H1 (cell line): ENCODE results near the gene CCDC15. TPM values are rescaled to one million over a fixed set of nuclear protein-coding genes. Genes with fewer than 3 reads are reported as not detected.

ENCODE experiments used
- JUND ChIP-seq: IDR thresholded peaks from 2 replicates; pipeline ENCODE4 v1.6.1; 2011; ENCODE audit warnings: mild to moderate bottlenecking, improper control_type of control experiment, low read length
- polyA plus RNA-seq, 7 experiments: library from polyadenylated mRNA; depleted of rRNA in 3 of 7; stranded (reverse) in 5 of 7; unstranded in 2 of 7; fragments of >200 nt in 5 of 7; fragments of 200-250 nt in 2 of 7; gene quantifications; 1 replicate in 5 of 7; 2 replicates in 1 of 7; 4 replicates in 1 of 7; pipeline versions ENCODE4 v1.2.1 to v1.2.3, GENCODE V29; 2011 to 2013; ENCODE audit warnings: missing spikeins in 2 of 7, mixed read lengths in 2 of 7
- total RNA-seq: library from RNA; stranded (reverse); fragmentation: NEBNext Ultra II Directional; extraction: Animal tissue kit (Norgen Biotek cat#: 25700); gene quantifications from 2 replicates; pipeline ENCODE4 v1.2.1, GENCODE V29; 2021
- TF ChIP-seq, protein P1 (sequence below): fragments of 300-600 bp; sonication (generic); IDR thresholded peaks from 2 replicates; pipeline ENCODE4 v1.7.1; 2012; ENCODE audit warnings: low read length, moderate library complexity, mild to moderate bottlenecking, inconsistent platforms; ENCODE audit not compliant: insufficient replicate concordance

Gene CCDC15
- total and polyA plus RNA-seq, 2 of the 8 experiments (the other 6 are each of a cell fraction or from before 2014, with no cell fraction given) = 1.5 to 3.1 TPM

DNA sequence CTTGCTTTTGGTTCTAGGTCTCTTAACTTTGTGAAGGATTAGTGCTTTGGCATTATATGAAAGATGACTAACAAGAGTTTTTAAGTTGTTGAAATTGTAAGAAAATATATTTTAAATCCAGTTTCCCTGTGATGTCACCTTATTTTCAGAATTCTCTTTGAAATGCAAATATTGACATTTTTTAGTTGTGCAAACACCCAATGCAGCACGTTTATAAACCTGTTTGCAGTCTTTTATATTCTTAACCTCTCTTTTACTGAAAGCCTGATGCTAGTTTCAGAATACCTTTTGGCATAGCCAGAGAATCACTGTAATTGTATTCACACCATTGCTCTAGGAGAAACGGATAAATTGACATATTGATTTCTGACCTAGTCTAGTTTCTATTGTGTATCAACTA is 66.3 kb downstream of the CCDC15 start (continued):
- TF ChIP-seq, protein P1, sequence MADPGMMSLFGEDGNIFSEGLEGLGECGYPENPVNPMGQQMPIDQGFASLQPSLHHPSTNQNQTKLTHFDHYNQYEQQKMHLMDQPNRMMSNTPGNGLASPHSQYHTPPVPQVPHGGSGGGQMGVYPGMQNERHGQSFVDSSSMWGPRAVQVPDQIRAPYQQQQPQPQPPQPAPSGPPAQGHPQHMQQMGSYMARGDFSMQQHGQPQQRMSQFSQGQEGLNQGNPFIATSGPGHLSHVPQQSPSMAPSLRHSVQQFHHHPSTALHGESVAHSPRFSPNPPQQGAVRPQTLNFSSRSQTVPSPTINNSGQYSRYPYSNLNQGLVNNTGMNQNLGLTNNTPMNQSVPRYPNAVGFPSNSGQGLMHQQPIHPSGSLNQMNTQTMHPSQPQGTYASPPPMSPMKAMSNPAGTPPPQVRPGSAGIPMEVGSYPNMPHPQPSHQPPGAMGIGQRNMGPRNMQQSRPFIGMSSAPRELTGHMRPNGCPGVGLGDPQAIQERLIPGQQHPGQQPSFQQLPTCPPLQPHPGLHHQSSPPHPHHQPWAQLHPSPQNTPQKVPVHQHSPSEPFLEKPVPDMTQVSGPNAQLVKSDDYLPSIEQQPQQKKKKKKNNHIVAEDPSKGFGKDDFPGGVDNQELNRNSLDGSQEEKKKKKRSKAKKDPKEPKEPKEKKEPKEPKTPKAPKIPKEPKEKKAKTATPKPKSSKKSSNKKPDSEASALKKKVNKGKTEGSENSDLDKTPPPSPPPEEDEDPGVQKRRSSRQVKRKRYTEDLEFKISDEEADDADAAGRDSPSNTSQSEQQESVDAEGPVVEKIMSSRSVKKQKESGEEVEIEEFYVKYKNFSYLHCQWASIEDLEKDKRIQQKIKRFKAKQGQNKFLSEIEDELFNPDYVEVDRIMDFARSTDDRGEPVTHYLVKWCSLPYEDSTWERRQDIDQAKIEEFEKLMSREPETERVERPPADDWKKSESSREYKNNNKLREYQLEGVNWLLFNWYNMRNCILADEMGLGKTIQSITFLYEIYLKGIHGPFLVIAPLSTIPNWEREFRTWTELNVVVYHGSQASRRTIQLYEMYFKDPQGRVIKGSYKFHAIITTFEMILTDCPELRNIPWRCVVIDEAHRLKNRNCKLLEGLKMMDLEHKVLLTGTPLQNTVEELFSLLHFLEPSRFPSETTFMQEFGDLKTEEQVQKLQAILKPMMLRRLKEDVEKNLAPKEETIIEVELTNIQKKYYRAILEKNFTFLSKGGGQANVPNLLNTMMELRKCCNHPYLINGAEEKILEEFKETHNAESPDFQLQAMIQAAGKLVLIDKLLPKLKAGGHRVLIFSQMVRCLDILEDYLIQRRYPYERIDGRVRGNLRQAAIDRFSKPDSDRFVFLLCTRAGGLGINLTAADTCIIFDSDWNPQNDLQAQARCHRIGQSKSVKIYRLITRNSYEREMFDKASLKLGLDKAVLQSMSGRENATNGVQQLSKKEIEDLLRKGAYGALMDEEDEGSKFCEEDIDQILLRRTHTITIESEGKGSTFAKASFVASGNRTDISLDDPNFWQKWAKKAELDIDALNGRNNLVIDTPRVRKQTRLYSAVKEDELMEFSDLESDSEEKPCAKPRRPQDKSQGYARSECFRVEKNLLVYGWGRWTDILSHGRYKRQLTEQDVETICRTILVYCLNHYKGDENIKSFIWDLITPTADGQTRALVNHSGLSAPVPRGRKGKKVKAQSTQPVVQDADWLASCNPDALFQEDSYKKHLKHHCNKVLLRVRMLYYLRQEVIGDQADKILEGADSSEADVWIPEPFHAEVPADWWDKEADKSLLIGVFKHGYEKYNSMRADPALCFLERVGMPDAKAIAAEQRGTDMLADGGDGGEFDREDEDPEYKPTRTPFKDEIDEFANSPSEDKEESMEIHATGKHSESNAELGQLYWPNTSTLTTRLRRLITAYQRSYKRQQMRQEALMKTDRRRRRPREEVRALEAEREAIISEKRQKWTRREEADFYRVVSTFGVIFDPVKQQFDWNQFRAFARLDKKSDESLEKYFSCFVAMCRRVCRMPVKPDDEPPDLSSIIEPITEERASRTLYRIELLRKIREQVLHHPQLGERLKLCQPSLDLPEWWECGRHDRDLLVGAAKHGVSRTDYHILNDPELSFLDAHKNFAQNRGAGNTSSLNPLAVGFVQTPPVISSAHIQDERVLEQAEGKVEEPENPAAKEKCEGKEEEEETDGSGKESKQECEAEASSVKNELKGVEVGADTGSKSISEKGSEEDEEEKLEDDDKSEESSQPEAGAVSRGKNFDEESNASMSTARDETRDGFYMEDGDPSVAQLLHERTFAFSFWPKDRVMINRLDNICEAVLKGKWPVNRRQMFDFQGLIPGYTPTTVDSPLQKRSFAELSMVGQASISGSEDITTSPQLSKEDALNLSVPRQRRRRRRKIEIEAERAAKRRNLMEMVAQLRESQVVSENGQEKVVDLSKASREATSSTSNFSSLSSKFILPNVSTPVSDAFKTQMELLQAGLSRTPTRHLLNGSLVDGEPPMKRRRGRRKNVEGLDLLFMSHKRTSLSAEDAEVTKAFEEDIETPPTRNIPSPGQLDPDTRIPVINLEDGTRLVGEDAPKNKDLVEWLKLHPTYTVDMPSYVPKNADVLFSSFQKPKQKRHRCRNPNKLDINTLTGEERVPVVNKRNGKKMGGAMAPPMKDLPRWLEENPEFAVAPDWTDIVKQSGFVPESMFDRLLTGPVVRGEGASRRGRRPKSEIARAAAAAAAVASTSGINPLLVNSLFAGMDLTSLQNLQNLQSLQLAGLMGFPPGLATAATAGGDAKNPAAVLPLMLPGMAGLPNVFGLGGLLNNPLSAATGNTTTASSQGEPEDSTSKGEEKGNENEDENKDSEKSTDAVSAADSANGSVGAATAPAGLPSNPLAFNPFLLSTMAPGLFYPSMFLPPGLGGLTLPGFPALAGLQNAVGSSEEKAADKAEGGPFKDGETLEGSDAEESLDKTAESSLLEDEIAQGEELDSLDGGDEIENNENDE = no peak
- no peak for TF ChIP-seq JUND
